Measurements from ENCODE around the gene KCNIP4.

The KCNIP4 gene

DNA sequence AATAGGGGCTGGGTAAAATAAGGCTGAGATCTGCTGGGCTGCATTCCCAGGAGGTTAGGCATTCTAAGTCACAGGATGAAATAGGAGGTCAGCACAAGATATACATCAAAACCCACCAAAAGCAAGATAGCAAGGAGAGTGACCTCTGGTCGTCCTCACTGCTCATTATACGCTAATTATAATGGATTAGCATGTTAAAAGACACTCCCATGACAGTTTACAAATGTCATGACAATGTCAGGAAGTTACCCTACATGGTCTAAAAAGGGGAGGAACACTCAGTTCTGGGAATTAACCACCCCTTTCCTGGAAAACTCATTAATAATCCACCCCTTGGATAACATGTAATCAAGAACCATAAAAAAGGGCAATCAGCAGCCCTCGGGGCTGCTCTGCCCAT is 403.6 kb downstream of the KCNIP4 start:
- no peak for DNase-seq

DNA sequence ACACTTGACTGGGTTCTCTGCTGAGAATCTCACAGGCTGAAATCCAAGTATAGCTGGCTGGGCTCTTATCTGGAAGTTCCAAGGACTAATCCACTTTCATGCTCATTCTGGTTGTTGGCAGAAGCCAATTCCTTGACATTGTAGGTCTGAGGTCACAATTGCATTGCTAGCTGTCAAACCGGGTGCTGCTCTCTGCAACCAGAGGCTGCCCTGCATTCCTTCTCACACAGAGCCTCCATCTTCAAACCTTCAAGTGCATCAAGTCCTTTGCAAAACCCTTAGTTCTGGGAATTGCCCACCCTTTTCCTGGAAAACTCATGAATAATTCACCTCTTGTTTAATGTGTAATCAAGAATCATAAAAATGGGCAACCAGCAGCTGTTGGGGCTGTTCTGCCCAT is 404.2 kb downstream of the KCNIP4 start:
- no peak for DNase-seq

DNA sequence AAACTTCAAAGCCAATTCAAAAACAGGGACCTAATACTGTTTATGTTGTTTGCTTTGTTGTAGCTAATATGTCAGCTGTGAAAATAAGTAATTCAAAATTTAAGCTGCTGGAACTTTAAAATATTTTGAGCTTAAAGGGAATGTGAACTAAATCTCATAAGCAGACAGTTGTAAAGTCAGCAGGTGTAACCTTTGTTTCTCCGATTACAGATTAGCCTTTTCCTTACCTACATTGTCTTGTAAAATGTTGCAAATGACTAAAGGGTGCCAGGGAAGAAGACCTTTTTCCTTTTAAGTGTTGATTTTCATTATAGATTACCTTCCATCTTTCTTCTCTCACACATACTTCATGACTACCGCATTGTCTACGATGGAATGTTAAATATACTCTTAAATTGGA is 405.1 kb downstream of the KCNIP4 start:
- no peak for DNase-seq

DNA sequence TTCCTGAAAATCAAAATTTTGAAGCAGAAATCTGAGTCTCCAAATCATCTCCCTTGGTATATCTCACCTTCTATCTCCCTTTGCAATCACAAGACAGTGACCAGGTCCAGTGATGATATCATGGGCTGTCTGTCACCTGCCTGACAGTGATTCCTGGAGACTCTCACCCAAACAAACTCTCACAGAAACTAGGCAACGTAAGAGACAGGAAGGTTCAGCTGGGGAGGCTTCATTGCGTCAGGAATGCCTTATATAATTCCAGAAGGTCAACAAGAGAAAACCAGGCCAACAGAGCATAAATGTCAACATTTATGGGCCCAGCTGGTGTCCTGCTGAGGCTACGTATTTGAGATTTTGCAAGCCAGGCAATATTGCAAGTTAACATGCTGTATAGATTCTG is 412.7 kb downstream of the KCNIP4 start:
- DNase-seq = no peak

DNA sequence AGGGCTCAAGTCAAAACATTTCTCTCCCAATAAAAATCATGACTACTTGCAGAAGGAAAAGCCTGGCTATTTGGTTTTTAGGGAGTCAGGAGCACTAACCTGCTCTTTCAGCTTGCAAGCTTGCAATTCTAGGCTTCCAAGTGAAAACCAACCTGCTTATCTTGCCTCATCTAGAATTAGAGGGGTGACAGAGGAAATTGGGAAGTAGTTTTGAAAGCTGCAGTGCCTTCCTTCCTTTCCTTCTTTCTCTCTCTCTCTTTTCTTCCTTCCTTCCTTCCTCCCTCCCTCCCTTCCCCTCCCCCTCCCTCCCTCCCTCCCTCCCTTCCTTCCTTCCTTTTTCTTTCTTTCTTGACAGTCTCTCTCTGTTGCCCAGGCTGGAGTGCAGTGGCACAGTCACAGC is 417.5 kb downstream of the KCNIP4 start:
- no peak for DNase-seq

DNA sequence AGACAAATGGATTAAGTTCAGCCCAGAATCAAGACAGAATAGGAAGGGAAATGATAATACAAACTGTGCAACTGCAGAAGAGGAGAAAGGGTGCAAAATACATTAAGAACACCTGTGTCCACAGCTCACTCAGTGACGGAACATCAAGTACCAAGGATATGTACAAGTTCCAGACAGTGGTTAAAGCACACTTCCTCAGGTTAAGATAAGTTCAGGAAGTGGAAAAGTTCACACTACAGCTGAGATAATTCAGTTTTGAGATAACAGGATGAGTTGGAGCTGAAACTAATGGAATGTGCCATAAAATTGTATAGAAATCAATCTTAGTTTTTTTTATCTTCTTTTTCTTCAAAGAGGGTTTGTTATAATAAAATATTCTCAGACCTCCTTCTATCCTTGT is 419.4 kb downstream of the KCNIP4 start:
- DNase-seq = no peak

DNA sequence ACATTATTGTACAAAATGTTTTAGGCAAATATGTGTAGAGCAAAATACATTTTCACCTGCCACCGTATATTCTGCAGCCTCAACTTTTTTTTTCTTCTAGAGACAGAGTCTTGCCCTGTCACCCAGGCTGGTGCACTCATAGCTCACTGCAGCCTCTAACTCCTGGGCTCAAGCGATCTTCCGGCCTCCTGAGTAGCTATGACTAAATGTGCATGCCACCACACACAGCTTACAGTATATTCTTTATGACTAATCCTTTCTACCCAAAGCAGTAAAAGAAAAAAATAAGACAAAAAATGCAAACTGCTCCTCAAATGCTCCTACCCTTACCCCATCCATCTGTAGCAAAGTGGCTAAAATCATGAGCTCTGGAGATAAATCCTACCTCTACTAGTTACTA is 426.3 kb downstream of the KCNIP4 start:
- DNase-seq = no peak

DNA sequence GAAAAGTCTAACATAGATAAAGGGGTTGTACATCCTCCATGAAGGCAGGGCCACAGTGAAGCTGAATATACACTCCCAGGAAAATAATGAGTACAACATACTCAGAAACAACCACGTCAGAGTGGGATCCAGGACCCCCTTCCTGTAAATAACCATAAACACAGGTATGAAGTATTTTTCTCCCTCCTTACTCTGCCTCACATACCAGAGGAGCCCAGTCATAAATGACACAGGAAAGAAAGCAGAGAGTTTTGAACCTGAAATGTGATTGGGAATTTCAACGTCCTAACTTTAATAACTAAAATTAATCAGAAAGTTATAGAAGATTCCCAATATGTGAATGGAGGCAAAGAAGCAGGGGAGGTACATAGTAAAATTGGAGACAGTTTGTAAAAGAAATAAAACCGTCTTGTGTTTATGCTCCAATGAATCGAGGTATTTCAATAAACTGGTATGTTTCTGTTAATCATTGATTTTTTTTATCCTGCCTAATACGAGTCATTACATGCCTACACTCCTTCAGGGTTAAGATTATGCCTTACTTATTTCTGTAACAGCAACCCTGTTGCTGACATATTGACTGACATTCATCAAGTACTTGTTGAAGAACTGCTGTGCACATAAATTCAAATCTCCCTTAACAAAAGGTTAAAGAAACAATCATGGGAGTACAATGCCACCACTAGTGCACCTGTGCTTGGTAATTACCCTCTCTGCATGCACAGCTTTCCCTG is 431.3 kb downstream of the KCNIP4 start:
- no peak for DNase-seq

DNA sequence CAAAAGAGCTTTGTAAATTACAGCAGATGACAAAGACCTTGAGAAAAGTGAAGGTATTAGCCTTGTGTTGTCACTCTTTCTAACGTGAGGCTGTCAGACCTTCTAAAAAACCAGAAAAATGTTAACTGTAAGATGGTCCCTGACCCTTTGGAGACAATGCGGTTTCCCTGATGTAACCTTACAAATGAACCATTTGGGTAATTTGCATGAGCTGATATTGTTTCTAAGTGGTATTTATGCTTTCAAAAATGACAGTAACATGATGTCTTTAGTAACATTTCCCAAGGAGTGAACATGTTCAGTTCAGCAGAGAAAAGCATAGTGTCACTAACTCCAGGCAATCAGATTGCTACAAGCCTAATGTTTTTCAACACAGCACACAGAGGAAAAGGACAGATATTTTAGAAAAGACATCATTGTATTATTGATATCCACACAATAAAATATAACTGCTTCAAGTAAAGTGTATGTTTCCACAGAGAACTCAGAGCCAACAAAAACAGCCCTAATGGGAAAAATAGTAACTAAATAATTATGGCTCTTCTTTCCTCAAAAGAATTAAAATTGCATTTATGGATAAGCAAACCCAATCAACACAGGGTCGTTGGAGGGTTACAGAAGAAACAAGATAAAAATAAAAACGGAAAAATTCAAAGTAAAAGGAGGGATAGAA is 434.4 kb downstream of the KCNIP4 start:
- no peak for DNase-seq

DNA sequence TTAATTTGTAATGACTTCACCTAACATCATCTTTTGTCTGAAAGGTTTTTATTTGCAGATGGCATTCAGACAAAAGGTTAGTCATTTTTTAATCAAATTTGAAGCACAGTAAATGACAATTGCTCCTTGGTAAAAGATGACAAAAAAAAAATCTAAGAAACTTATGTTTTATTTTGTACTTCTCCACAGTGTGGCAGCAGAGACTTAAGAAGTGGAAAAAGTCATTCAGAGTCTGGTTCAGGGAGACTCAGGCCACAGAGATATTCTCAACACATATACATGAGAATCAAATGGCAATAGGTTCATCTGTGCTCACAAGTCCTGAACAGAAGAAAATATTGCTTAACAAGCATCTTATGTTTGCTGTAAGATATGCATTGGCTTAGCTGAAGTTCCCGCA is 436.2 kb downstream of the KCNIP4 start:
- no peak for DNase-seq

DNA sequence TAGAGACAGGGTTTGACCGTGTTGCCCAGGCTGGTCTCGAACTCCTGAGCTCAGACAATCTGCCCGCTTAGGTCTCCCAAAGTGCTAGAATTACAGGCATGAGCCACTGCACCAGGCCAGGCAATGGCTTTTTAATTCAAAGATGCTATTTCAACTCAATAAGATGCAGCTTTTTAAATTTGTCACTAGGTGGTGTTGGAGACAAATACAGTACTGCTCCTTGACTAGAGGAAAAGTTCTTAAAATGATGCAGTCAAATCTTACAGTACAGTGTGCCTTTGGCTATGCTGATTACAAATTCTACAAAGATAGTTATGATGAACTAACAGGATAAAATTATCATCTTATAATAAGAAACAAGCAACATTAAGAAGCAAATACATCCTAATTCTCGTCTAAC is 441.1 kb downstream of the KCNIP4 start:
- no peak for DNase-seq

DNA sequence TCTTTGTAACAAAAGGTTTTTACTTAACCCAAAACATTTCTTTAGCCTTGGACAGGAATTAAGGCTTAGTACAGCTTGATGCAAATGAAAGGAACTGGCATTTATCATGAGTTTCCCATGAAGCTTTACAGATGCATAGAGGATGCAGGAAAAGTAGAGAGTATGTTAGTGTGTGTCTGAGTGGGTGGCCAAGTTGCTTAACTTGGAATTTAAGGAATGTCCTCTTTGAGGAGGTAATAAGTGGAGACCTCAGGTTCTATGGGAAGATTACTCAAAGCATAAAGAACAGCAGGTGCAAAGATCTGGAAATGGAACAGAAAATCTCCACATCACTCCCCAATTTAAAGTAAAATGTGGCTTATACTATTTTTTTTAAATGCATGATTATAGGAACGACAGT is 457.9 kb downstream of the KCNIP4 start:
- DNase-seq = no peak

DNA sequence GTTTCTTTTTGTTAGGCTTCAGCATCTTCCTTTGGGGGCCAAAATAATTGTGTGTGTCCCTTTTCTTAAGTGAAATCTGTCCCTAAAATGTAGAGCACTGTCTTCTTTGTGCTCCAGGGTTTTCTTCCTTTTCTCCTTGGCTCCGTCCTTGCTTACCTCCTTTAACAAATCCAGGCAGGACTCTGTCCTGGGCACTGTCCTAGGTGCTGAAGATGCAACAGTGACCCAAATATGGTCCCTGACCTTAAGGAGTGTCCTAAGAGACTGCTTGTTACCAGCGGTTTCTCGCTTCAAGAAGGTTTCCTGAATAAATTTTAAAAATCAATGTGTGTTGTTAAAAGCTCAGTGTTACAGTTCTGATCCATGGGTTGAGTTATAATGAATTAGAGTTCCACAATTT is 471.8 kb downstream of the KCNIP4 start:
- DNase-seq = no peak

DNA sequence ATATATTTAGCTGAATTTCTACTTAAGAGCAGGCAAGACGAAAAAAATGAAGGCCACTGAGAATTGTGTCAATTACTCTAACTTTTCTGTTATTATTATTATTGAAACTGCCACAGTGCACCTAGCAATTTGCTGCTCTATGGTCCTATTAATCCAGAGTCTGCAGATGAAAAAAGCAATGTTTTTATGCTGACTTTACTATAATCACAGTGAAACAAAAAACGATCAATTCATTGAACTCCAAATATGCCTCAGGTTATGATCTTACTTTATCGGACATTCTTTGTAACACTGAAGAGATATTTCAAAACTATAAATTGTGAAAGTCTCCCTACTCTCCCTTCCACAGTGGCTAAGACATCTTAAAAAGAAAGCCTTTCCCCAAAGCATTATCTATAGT is 474.4 kb downstream of the KCNIP4 start:
- DNase-seq = no peak

DNA sequence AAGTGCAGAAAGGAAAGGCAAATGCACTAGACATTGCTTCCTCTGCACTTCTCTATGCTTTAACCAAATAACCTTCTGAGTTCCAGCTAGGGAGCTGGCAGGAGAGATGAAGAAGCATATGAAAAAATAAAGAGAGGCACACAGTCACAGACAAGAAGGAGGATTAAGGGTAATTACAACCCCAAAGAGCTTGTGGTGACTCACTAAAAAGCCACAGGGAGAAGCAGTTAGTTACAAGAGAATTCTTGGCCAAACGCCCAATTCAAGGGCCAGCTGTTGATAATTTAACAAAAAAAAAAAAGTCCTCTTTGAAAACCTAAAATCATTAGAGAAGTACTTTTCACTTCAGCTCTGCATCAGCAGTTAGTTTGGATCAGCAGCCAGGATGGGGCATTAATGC is 478.0 kb downstream of the KCNIP4 start:
- DNase-seq = no peak

DNA sequence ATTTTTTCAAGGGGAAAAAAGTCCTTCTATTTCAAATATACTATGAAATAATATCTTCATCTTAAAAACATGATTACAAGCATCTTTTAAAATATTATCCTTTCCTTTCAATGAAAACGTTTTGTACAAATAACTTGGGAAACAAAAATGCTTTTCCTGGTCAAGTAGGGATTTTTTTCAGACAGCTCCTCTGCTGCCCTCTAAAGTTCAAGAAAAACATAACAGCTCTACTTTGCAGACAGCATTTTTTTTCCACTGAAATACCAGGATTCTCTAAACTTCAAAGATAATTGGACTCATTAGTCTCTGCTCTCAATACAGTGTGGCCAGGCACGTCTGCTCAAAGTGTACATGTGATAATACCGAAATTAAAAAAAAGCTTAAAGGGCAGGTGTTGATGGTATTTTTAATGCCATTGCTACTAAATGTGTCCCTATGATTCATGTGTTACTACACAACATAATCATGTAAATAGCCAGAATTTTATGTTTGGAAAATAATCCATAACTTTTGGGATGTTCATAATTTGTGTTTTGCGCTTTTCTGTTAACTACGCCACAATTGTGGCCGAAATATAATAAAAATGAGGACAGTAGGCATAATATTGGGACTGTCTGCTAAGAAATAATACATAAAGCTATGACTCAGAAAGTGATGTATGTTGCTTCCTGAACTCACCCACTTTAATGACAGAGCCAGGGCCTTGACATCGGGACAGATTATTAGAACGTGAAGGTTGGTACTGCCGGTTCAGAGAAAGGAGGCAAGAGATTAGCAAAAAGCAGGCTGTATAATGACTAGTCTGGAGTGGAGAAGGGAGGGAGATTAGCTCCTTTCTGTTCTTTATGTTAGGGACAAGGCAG is 478.9 kb downstream of the KCNIP4 start:
- no peak for DNase-seq

DNA sequence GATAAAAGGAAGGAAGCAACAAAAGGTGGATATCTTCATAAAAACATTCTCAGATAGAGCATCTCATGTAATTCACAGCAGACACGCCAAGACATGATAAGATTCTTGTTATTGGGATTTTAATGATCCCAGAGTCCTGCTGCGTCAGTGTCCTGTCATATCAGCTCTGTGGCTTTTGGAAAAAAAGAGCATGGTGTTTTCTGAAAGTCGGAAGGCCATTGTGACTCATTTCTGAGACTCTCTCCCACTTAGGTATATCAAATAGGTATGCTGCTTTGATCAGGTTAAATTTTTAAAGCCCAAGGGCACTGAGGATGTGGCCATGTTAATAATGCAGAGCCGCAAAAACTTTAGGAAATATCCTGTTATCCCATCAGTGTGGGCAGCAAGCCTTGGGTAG is 481.0 kb downstream of the KCNIP4 start:
- no peak for DNase-seq

DNA sequence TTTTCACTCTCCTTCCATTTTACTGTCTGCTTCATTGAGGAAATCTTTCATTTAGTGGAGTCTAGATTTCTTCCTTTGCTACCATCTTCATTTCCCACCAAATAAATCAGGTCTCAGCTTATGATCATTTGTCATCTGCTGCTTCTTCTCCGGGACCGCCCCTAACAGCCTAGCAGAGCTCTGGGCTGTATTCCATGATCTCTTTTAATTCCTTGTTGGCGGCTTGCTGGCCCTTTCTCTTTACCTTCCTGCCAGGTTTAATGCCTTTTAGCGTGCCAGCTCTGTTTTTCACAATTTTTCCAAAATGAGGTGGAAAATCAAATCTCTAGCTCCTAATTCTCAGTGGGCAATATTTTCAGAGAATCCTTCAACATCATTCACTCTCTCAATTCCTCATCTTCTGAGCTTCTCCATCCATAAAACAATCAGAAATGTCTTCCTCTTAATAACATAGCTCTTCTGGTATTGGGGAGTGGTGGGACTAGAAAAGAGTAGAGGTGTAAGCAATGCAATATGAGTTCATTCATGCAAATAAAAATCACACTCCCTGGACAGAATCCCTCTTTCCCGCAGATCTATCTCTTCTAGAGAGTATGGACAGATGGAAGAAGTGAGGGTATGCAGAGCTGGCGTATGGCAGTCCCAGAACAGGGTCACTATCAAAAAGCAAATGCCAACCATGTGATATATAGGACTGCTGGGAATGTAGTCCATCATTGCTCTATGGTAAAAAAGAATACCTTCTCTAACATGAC is 491.3 kb downstream of the KCNIP4 start:
- DNase-seq = no peak

DNA sequence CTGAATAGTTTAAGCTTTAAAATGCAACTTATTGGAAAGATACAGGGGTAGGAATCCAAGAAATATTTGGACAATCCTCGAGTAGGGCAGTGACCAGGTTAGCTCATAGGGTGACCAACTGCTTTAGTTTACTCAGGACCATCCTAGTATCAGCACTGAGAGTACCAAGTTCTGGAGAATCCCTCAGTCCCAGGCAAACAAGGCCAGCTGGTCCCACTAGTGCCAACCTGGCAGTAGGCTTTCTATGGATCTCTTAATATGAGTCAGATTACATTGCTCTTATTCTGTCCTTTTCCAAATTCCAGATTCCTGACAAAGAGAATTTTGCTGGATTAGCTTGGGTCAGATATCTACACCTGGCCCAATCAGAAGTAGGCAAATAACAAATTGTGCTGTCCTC is 493.7 kb downstream of the KCNIP4 start:
- DNase-seq = no peak

DNA sequence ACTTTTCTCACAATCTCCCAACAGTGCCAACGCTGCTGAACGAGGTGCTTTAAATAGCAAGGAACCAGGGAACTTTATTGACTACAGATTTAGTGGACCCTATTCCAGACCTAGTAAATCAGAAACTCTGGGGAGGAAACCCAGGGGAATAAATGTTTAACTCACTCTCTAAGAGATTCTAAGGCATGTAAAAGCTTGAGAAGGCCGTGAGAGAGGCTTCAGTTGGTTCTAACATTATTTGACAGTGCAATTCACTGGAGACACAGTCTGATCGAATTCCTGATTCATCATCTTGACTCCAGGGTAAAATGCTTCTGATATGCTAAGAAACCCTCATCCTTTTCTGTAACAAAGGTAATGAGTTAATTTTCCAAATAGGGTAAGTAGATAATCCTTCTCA is 494.4 kb downstream of the KCNIP4 start:
- DNase-seq = no peak

DNA sequence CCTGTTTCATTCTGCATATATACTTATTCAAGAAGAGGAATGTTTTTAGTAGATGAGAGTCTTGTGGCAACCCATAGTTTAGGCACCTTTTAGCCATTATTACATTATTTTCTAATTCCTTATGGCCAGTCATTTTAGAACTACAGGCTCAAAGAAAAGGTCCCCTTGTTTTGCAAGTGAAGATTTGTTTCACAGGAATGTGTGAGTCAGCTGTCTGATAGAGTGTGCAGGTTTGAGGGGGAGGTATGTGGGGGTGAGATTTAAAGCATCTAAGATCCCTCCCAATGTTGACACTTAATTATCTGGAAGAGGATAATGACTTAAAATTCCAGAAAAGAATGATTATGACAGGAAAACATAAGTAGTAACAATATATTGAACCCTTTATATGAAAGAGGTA is 495.6 kb downstream of the KCNIP4 start:
- no peak for DNase-seq

DNA sequence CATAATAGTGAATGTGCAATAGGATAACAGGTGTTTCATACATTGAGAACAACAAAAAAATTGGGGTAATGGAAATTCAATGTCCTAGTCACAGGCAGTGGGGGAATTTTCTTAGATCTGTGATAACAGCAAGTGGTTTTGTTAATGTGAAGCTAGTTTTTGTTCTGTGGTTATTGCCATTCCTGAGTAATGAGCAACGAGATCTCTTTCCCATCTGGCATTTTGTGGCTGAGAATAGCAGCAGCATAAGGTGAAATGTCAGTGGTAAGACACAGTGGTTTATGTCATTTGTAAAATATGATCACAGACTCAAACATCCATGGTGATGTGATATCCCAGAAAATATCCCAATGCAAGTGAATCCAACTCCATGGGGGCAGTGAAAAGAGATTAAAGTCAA is 497.5 kb downstream of the KCNIP4 start:
- DNase-seq = no peak

DNA sequence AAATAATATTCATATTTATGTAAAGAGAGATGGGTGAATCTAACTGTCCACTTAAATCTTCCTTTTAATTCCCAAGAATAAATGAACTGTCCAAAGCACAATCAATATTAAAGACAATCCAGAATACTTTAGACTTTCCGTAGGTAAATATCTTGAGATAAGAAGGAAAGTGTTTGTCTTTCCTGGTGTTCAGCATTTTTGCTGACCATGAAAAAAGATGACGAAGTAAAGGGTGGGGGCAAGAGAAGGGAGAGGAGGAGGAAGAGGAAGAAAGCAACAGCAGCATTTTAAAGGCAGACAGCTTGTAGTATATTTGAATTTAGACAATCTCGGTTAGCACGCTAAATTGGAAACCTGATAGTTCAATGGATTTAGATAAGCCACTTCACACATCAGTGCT is 498.2 kb downstream of the KCNIP4 start:
- no peak for DNase-seq

All from activated naive CD4-positive, alpha-beta T cell (primary cell).